ENCODE data around the gene POLE.
"Not testable (repeated sequence)": the region's sequence is repeated elsewhere in the genome, so short reads cannot be mapped to it uniquely, and the experiment has no call there.

POLE gene

GRCh38 chr12:132601171-132601883 is 85.8 kb downstream of the POLE start:
- H3K27ac ChIP-seq (ENCODE audit: low read depth, low read length) = no peak overlapping the region
- peaks cover 3 to 48% (median 40%) of the 10 kb centered on the region in 5 donors for H3K4me1 ChIP-seq (ENCODE audit: control insufficient read depth in 5 of 5, insufficient read depth in 5 of 5, low read length in 5 of 5)
- H3K4me3 ChIP-seq (ENCODE audit: low read depth in 1 of 5, low read length in 5 of 5) = peak overlapping the region in 2 of 5 donors; percentile 59 to 71
- peak overlapping the region in 2 of 5 donors; percentile 64 to 68 for H3K9ac ChIP-seq (ENCODE audit: low read length in 5 of 5)
- peaks cover 27 to 51% (median 42%) of the 10 kb centered on the region in 5 donors for H3K27me3 ChIP-seq (ENCODE audit: control insufficient read depth in 5 of 5, insufficient read depth in 4 of 5, low read length in 5 of 5)
- H3K9me3 ChIP-seq (ENCODE audit: control insufficient read depth in 5 of 5, low read length in 5 of 5) = no peaks in the 10 kb centered on the region
- H3K36me3 ChIP-seq (ENCODE audit: control insufficient read depth in 5 of 5, insufficient read depth in 5 of 5, low read length in 5 of 5) = no peaks in the 10 kb centered on the region

DNA sequence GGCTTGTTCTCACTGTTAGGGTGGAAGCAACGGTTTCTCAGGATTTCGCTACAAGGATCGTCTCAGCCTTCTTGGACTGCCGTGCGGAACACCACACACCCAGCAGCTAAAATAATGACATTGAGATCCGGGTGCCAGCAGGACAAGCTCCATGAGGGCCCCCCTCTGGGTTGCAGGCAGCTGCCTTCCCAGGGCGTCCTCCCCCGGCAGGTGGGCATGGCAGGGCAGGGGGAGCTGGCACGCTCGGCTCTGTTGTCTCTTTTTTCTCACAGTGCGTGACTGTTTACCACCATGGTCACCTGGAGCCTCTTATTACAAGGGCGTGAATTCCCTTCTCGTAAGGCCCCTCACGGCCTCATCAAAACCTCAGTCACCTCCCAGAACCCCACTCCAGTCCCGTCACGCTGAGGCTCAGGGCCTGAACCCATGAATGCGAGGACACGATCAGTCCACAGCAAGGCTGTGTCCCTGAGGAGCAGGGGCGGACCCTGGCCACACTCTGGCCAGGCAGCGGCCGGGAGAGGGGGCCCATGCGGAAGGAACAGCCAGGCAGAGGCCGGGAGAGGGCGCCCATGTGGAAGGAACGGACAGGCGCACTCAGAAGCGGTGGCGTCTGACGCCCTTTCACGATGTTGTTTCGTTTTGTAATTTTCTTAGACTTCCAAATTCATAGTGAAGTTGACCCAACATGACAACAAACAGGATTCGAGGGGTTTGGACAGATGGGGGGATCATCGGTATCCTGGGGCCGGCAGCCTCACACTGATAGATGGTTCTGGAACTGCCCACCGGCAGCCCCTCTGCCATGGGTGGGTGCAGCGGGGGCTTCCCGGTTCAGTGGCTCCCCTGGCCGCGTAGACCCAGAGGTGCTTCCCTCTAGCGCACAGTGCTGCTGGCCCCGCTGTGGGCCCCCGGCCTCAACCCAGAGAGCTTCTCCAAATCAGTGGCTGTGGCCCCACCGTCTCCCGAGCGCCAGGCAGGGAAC is 86.8 kb downstream of the POLE start:
- H3K4me1 ChIP-seq (ENCODE audit: control insufficient read depth in 5 of 5, insufficient read depth in 5 of 5, low read length in 5 of 5) = peaks cover 3 to 48% (median 40%) of the 10 kb centered on the region in 5 donors
- H3K27ac ChIP-seq (ENCODE audit: low read depth, low read length) = no peak overlapping the region
- peak overlapping the region in 3 of 5 donors; percentile 48 to 68 (median 64) for H3K9ac ChIP-seq (ENCODE audit: low read length in 5 of 5)
- H3K27me3 ChIP-seq (ENCODE audit: control insufficient read depth in 5 of 5, insufficient read depth in 4 of 5, low read length in 5 of 5) = peaks cover 25 to 45% (median 40%) of the 10 kb centered on the region in 5 donors
- no peaks in the 10 kb centered on the region for H3K36me3 ChIP-seq (ENCODE audit: control insufficient read depth in 5 of 5, insufficient read depth in 5 of 5, low read length in 5 of 5)
- H3K4me3 ChIP-seq (ENCODE audit: low read depth in 1 of 5, low read length in 5 of 5) = peak overlapping the region; percentile 59 to 71 (median 65)
- H3K9me3 ChIP-seq (ENCODE audit: control insufficient read depth in 5 of 5, low read length in 5 of 5) = no peaks in the 10 kb centered on the region

DNA sequence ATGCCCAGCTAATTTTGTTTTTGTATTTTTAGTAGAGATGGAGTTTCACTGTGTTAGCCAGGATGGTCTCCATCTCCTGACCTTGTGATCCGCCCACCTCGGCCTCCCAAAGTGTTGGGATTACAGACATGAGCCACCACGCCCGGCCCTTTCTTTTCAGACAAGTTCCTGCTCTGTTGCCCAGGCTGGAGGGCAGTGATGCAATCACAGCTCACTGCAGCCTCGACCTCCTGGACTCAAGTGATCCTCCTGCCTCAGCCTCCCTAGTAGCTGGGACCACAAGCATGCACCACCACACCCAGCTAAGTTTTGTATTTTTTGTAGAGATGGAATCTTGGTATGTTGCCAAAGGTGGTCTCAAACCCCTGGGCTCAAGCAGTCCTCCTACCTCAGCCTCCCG is 87.6 kb downstream of the POLE start:
- not testable (repeated sequence) for H3K4me3 ChIP-seq (ENCODE audit: low read depth in 1 of 5, low read length in 5 of 5); H3K36me3 ChIP-seq (ENCODE audit: control insufficient read depth in 5 of 5, insufficient read depth in 5 of 5, low read length in 5 of 5); H3K9ac ChIP-seq (ENCODE audit: low read length in 5 of 5); H3K27ac ChIP-seq (ENCODE audit: low read depth, low read length); H3K9me3 ChIP-seq (ENCODE audit: control insufficient read depth in 5 of 5, low read length in 5 of 5)
- peaks cover 3 to 46% (median 40%) of the 10 kb centered on the region in 5 donors for H3K4me1 ChIP-seq (ENCODE audit: control insufficient read depth in 5 of 5, insufficient read depth in 5 of 5, low read length in 5 of 5)
- peaks cover 25 to 38% (median 32%) of the 10 kb centered on the region in 5 donors for H3K27me3 ChIP-seq (ENCODE audit: control insufficient read depth in 5 of 5, insufficient read depth in 4 of 5, low read length in 5 of 5)

DNA sequence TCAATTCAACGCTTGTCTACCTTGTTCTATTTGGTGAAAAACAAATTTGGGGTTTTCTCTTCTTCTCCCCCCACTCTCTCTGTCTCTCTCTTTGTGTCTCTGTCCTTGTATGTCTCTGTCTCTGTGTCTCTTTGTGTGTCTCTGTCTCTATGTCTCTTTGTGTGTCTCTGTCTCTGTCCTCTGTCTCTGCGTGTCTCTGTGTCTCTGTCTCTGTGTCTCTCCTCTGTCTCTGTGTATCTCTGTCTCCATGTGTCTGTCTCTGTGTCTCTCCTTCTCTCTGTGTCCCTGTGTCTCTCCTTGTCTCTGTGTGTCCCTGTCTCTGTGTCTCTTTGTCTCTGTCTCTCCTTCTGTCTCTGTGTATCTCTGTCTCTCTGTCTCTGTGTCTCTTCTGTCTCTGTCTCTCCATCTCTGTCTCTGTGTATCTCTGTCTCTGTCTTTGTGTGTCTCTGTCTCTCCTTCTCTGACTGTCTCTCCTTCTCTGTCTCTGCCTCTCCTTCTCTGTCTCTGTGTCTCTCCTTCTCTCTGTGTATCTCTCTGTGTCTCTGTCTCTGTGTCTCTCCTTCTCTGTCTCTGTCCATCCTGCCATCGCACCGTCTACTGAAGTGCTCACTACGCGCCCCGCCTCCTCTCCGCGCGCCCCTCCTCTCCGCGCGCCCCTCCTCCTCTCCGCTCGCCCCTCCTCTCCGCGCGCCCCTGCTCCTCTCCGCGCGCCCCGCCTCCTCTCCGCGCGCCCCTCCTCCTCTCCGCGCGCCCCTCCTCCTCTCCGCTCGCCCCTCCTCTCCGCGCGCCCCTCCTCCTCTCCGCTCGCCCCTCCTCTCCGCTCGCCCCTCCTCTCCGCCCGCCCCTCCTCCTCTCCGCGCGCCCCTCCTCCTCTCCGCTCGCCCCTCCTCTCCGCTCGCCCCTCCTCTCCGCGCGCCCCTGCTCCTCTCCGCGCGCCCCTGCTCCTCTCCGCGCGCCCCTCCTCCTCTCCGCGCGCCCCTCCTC is 89.5 kb downstream of the POLE start:
- Histone ChIP-seq H3K36me3 (ENCODE audit: control insufficient read depth in 5 of 5, insufficient read depth in 5 of 5, low read length in 5 of 5) (no peaks in the 10 kb centered on the region), H3K27ac (ENCODE audit: low read depth, low read length) (no peak overlapping the region), H3K9ac (ENCODE audit: low read length in 5 of 5) (peak overlapping the region in 1 of 5 donors; percentile 59), H3K4me3 (ENCODE audit: low read depth in 1 of 5, low read length in 5 of 5) (peak overlapping the region; percentile 47 to 77 (median 65)), H3K9me3 (ENCODE audit: control insufficient read depth in 5 of 5, low read length in 5 of 5) (no peaks in the 10 kb centered on the region), H3K27me3 (ENCODE audit: control insufficient read depth in 5 of 5, insufficient read depth in 4 of 5, low read length in 5 of 5) (peaks cover 9 to 22% (median 17%) of the 10 kb centered on the region in 5 donors), H3K4me1 (ENCODE audit: control insufficient read depth in 5 of 5, insufficient read depth in 5 of 5, low read length in 5 of 5) (peaks cover 3 to 37% (median 31%) of the 10 kb centered on the region in 5 donors)

DNA sequence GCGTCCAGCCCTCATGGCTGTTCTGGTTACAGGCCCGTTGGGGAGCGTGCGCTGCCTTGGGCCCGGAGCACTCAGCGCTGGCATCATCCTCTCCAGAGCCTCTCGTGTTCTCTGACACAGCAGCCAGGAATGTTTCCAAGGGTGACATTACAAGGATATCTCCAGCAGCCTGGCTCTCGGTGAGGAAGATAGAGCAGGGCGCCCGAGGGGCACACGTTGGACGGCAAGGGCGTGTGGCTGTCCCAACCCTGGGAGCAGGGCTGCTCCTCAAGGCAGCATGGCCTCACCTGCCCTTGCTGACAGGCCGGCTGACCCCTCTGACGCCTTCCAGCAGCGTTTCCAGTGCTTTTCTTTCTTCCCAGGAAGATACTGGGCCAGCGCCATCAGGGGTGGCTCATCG is 91.1 kb downstream of the POLE start:
- H3K9me3 ChIP-seq (ENCODE audit: control insufficient read depth in 5 of 5, low read length in 5 of 5) = no peaks in the 10 kb centered on the region
- no peak overlapping the region for H3K4me3 ChIP-seq (ENCODE audit: low read depth in 1 of 5, low read length in 5 of 5)
- no peaks in the 10 kb centered on the region for H3K36me3 ChIP-seq (ENCODE audit: control insufficient read depth in 5 of 5, insufficient read depth in 5 of 5, low read length in 5 of 5)
- H3K4me1 ChIP-seq (ENCODE audit: control insufficient read depth in 5 of 5, insufficient read depth in 5 of 5, low read length in 5 of 5) = peaks cover 0 to 32% (median 30%) of the 10 kb centered on the region in 5 donors
- no peak overlapping the region for H3K27ac ChIP-seq (ENCODE audit: low read depth, low read length)
- H3K9ac ChIP-seq (ENCODE audit: low read length in 5 of 5) = no peak overlapping the region
- H3K27me3 ChIP-seq (ENCODE audit: control insufficient read depth in 5 of 5, insufficient read depth in 4 of 5, low read length in 5 of 5) = peaks cover 3 to 10% (median 8%) of the 10 kb centered on the region in 5 donors

DNA sequence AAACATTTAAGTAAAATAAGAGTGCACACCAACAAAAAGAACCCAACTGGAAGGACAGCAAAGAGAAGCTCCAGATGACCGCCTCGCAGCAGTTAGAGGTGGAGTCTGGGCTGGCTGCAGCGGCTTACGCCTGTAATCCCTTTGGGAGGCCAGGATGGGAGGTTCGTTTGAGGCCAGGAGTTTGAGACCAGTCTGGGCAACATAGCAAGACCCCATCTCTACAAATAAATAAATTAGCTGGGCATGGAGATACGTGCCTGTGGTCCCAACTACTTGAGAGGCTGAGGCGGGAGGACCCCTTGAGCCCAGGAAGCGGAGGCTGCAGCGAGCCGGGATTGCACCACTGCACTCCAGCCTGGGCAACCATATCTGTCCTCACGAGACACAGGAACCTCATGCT is 92.0 kb downstream of the POLE start:
- H3K36me3 ChIP-seq (ENCODE audit: control insufficient read depth in 5 of 5, insufficient read depth in 5 of 5, low read length in 5 of 5) = no peaks in the 10 kb centered on the region

DNA sequence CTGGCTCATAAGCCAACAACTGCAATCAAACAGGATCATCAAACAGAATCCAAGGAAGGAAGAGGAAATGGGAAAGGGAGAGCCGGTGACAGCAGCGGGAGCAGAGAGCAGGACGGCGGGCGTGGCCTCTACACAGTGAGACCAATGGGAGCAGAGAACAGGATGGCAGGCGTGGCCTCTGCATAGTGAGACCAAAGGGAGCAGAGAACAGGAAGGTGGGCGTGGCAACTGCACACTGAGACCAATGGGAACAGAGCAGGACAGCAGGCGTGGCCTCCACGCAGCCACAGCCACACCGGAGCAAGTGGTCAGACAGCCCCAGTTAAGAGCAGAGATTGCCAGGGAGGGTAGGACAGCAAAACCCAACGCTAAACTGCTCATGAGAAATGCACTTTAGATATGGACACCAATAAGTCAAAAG is 93.2 kb downstream of the POLE start:
- Histone ChIP-seq H3K4me1 (ENCODE audit: control insufficient read depth in 5 of 5, insufficient read depth in 5 of 5, low read length in 5 of 5) (peaks cover 0 to 21% (median 18%) of the 10 kb centered on the region in 5 donors), H3K9me3 (ENCODE audit: control insufficient read depth in 5 of 5, low read length in 5 of 5) (peaks cover 0 to 3% (median 2%) of the 10 kb centered on the region in 5 donors), H3K9ac (ENCODE audit: low read length in 5 of 5) (no peak overlapping the region), H3K4me3 (ENCODE audit: low read depth in 1 of 5, low read length in 5 of 5) (peak overlapping the region in 4 of 5 donors; percentile 11 to 49 (median 24)), H3K36me3 (ENCODE audit: control insufficient read depth in 5 of 5, insufficient read depth in 5 of 5, low read length in 5 of 5) (no peaks in the 10 kb centered on the region), H3K27ac (ENCODE audit: low read depth, low read length) (no peak overlapping the region), H3K27me3 (ENCODE audit: control insufficient read depth in 5 of 5, insufficient read depth in 4 of 5, low read length in 5 of 5) (peaks cover 0 to 7% (median 3%) of the 10 kb centered on the region in 5 donors)

More for the DNA sequence above, 92.0 kb downstream of the POLE start:
- Histone ChIP-seq H3K9me3 (ENCODE audit: control insufficient read depth in 5 of 5, low read length in 5 of 5) (no peaks in the 10 kb centered on the region), H3K27ac (ENCODE audit: low read depth, low read length) (no peak overlapping the region), H3K4me1 (ENCODE audit: control insufficient read depth in 5 of 5, insufficient read depth in 5 of 5, low read length in 5 of 5) (peaks cover 0 to 24% (median 21%) of the 10 kb centered on the region in 5 donors), H3K27me3 (ENCODE audit: control insufficient read depth in 5 of 5, insufficient read depth in 4 of 5, low read length in 5 of 5) (peaks cover 0 to 7% (median 3%) of the 10 kb centered on the region in 5 donors), H3K4me3 (ENCODE audit: low read depth in 1 of 5, low read length in 5 of 5) (no peak overlapping the region), H3K9ac (ENCODE audit: low read length in 5 of 5) (no peak overlapping the region)

DNA sequence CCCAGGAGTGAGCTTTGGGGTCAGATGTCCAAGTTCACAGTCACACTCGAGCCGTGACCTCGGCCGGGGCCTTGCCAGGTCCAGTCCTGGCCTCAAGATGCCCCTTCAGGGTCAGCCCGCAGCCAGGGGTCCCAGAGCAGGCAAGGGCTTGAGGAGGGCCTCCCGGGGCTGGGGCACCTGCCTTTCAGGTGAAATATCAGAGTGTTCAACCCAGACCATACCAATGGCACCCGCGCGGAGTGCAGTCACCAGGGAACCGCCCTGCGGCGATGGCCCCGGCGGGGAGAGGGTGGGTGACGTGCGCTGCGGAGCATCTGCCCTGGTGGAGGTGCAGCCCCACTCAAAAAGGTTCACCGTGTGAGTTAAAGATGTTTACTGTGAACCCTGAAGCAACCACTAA is 93.6 kb downstream of the POLE start:
- H3K4me3 ChIP-seq (ENCODE audit: low read depth in 1 of 5, low read length in 5 of 5) = peak overlapping the region in 4 of 5 donors; percentile 11 to 49 (median 24)
- no peak overlapping the region for H3K27ac ChIP-seq (ENCODE audit: low read depth, low read length)
- no peaks in the 10 kb centered on the region for H3K36me3 ChIP-seq (ENCODE audit: control insufficient read depth in 5 of 5, insufficient read depth in 5 of 5, low read length in 5 of 5)
- H3K9me3 ChIP-seq (ENCODE audit: control insufficient read depth in 5 of 5, low read length in 5 of 5) = peaks cover 0 to 7% (median 5%) of the 10 kb centered on the region in 5 donors
- H3K9ac ChIP-seq (ENCODE audit: low read length in 5 of 5) = no peak overlapping the region
- H3K4me1 ChIP-seq (ENCODE audit: control insufficient read depth in 5 of 5, insufficient read depth in 5 of 5, low read length in 5 of 5) = peaks cover 0 to 17% (median 14%) of the 10 kb centered on the region in 5 donors
- H3K27me3 ChIP-seq (ENCODE audit: control insufficient read depth in 5 of 5, insufficient read depth in 4 of 5, low read length in 5 of 5) = peaks cover 0 to 7% (median 3%) of the 10 kb centered on the region in 5 donors

GRCh38 chr12:132593071-132593470 is 94.1 kb downstream of the POLE start:
- Histone ChIP-seq H3K9ac (ENCODE audit: low read length in 5 of 5) (no peak overlapping the region), H3K36me3 (ENCODE audit: control insufficient read depth in 5 of 5, insufficient read depth in 5 of 5, low read length in 5 of 5) (no peaks in the 10 kb centered on the region), H3K27ac (ENCODE audit: low read depth, low read length) (no peak overlapping the region)

More at GRCh38 chr12:132593071-132593470, 94.1 kb downstream of the POLE start:
- no peak overlapping the region for H3K4me3 ChIP-seq (ENCODE audit: low read depth in 1 of 5, low read length in 5 of 5)
- peaks cover 0 to 16% (median 14%) of the 10 kb centered on the region in 5 donors for H3K4me1 ChIP-seq (ENCODE audit: control insufficient read depth in 5 of 5, insufficient read depth in 5 of 5, low read length in 5 of 5)
- H3K9me3 ChIP-seq (ENCODE audit: control insufficient read depth in 5 of 5, low read length in 5 of 5) = peaks cover 0 to 9% (median 5%) of the 10 kb centered on the region in 5 donors
- H3K27me3 ChIP-seq (ENCODE audit: control insufficient read depth in 5 of 5, insufficient read depth in 4 of 5, low read length in 5 of 5) = peaks cover 0 to 7% (median 3%) of the 10 kb centered on the region in 5 donors

Measured in subcutaneous abdominal adipose tissue (tissue), 5 donors.